HCT116 (cell line): ENCODE results near the gene NLE1. TPM values are rescaled to one million over a fixed set of nuclear protein-coding genes. Genes with fewer than 3 reads are reported as not detected.

Experiments used
- ATAC-seq: fragments of 200-7000 bp; cut with Tn5 transposase; 2 replicates; pipeline ENCODE4 v1.9.1; 2020; ENCODE audit warnings: mild to moderate bottlenecking, moderate library complexity
- BruUV-seq: library from RNA; stranded (reverse); fragments of 400-500 nt; replicated peaks from 2 replicates; lab custom pipeline; 2021; lab: Mats Ljungman, UMichigan
- CTCF ChIA-PET: fragments of 300-600 bp; sonication (Branson Sonifier 250); formaldehyde crosslinking; loops from one replicate; lab custom pipeline; 2021; ENCODE audit warnings: antibody characterized with exemption; lab: Charles Lee
- POLR2A ChIA-PET: fragments of 300-600, 350-600 bp; sonication (Branson Sonifier 250); formaldehyde crosslinking; loops from one replicate; lab custom pipeline; 2021; ENCODE audit warnings: antibody characterized with exemption; lab: Charles Lee
- RAD21 ChIA-PET, 2 experiments: fragments of 300-600 bp; sonication (Branson Sonifier 250); formaldehyde crosslinking; loops; one replicate each; lab custom pipeline; 2023; ENCODE audit warnings: low total read pairs in 2 of 2; ENCODE audit not compliant: uncharacterized antibody in 2 of 2, unreplicated experiment in 2 of 2, low non-redundant PET in 1 of 2; lab: Charles Lee
- DNase-seq: peaks from one replicate; pipeline ENCODE4 v3.0.0-alpha.2; 2010; ENCODE audit warnings: low read depth, low spot score
- H2AFZ ChIP-seq: fragments of 200-600 bp; shearing (Covaris generic), sonication (generic); 2 replicates; pipeline ENCODE4 v1.6.1; 2017; ENCODE audit warnings: low read depth, mixed run types, mixed read lengths, antibody characterized with exemption, low read length; ENCODE audit not compliant: poor library complexity, severe bottlenecking
- H3K27ac ChIP-seq: 2 replicates; pipeline ENCODE4 v1.5.1; 2012; ENCODE audit warnings: low read depth, low read length
- H3K27me3 ChIP-seq: fragments of 200-600 bp; sonication (generic); 2 replicates; pipeline ENCODE4 v1.6.1; 2016; ENCODE audit warnings: mixed run types, low read length, mixed read lengths; ENCODE audit not compliant: insufficient read depth
- H3K36me3 ChIP-seq, 2 experiments: fragments of 200-500 bp in 1 of 2; fragments of 200-600 bp in 1 of 2; sonication (Bioruptor generic) in 1 of 2; sonication (generic) in 1 of 2; 2 replicates each; pipeline versions ENCODE4 v1.5.1 to v1.6.1; 2014 to 2016; ENCODE audit warnings: low read length in 2 of 2, inconsistent platforms in 1 of 2, mixed read lengths in 1 of 2, mixed run types in 1 of 2; ENCODE audit not compliant: insufficient read depth in 2 of 2, control insufficient read depth in 1 of 2
- H3K4me1 ChIP-seq, 2 experiments: fragments of 200-600 bp in 1 of 2; sonication (generic) in 1 of 2; 2 replicates each; pipeline versions ENCODE4 v1.5.1 to v1.6.1; 2012 to 2017; ENCODE audit warnings: low read length in 2 of 2, inconsistent platforms in 1 of 2, mild to moderate bottlenecking in 1 of 2, mixed read lengths in 1 of 2, mixed run types in 1 of 2, moderate library complexity in 1 of 2; ENCODE audit not compliant: insufficient read depth in 2 of 2, control insufficient read depth in 1 of 2
- H3K4me2 ChIP-seq: fragments of 200-600 bp; sonication (generic); 2 replicates; pipeline ENCODE4 v1.6.1; 2017; ENCODE audit warnings: mixed run types, low read length, mixed read lengths
- H3K4me3 ChIP-seq, 2 experiments: fragments of 200-600 bp in 1 of 2; sonication (generic) in 1 of 2; replicated peaks in 1 of 2; 2 replicates each; pipeline ENCODE4 v1.5.1; 2011 to 2016; ENCODE audit warnings: low read length in 2 of 2, control low read depth in 1 of 2, low read depth in 1 of 2, mild to moderate bottlenecking in 1 of 2, mixed read lengths in 1 of 2, mixed run types in 1 of 2
- H3K79me2 ChIP-seq: fragments of 200-600 bp; sonication (generic); 2 replicates; pipeline ENCODE4 v1.6.1; 2017; ENCODE audit warnings: mild to moderate bottlenecking, mixed run types, low read length, moderate library complexity, mixed read lengths; ENCODE audit not compliant: insufficient read depth
- H3K9ac ChIP-seq: fragments of 200-600 bp; sonication (generic); 2 replicates; pipeline ENCODE4 v1.6.1; 2016; ENCODE audit warnings: low read length, mixed read lengths
- H3K9me2 ChIP-seq: fragments of 200-600 bp; sonication (generic), shearing (Covaris generic); 2 replicates; pipeline ENCODE4 v1.6.1; 2017; ENCODE audit warnings: mixed run types, mild to moderate bottlenecking, moderate library complexity; ENCODE audit not compliant: insufficient read depth
- H3K9me3 ChIP-seq, 2 experiments: fragments of 200-500 bp in 1 of 2; fragments of 200-600 bp in 1 of 2; sonication (Bioruptor generic) in 1 of 2; sonication (generic) in 1 of 2; 2 replicates each; pipeline ENCODE4 v1.6.1; 2014 to 2017; ENCODE audit warnings: low read length in 2 of 2, mixed read lengths in 2 of 2, inconsistent platforms in 1 of 2, low read depth in 1 of 2, mild to moderate bottlenecking in 1 of 2, mixed run types in 1 of 2, moderate library complexity in 1 of 2; ENCODE audit not compliant: control insufficient read depth in 1 of 2, insufficient read depth in 1 of 2
- H4K20me1 ChIP-seq: fragments of 200-600 bp; sonication (generic), shearing (Covaris generic); 2 replicates; pipeline ENCODE4 v1.6.1; 2017; ENCODE audit warnings: mixed run types, mild to moderate bottlenecking, moderate library complexity; ENCODE audit not compliant: insufficient read depth
- ATF3 ChIP-seq: IDR thresholded peaks from 2 replicates; pipeline ENCODE4 v1.6.1; 2012
- CBX3 ChIP-seq: IDR thresholded peaks from 2 replicates; pipeline ENCODE4 v1.6.1; 2012; ENCODE audit warnings: low read depth
- CEBPB ChIP-seq: IDR thresholded peaks from 2 replicates; pipeline ENCODE4 v1.6.1; 2012; ENCODE audit warnings: low read depth
- EGR1 ChIP-seq: IDR thresholded peaks from 2 replicates; pipeline ENCODE4 v1.6.1; 2012; ENCODE audit warnings: low read depth
- ELF1 ChIP-seq: IDR thresholded peaks from 2 replicates; pipeline ENCODE4 v1.6.1; 2012; ENCODE audit warnings: low read depth, borderline replicate concordance
- EZH2phosphoT487 ChIP-seq: fragments of 200-600 bp; IDR thresholded peaks from 2 replicates; pipeline ENCODE4 v1.6.1; 2018; ENCODE audit warnings: antibody characterized with exemption, borderline replicate concordance
- FOSL1 ChIP-seq: IDR thresholded peaks from 2 replicates; pipeline ENCODE4 v1.6.1; 2012; ENCODE audit warnings: low read depth
- JUND ChIP-seq: IDR thresholded peaks from 2 replicates; pipeline ENCODE4 v1.6.1; 2012
- MAX ChIP-seq: IDR thresholded peaks from 2 replicates; pipeline ENCODE4 v1.6.1; 2012
- POLR2A ChIP-seq: IDR thresholded peaks from 2 replicates; pipeline ENCODE4 v1.7.0; 2011; ENCODE audit warnings: borderline replicate concordance; ENCODE audit not compliant: insufficient read depth, insufficient read length; ENCODE audit errors: extremely low read depth
- POLR2AphosphoS5 ChIP-seq: IDR thresholded peaks from 2 replicates; pipeline ENCODE4 v1.6.1; 2011; ENCODE audit warnings: mild to moderate bottlenecking, low read depth, low read length, moderate library complexity
- SP1 ChIP-seq: IDR thresholded peaks from 2 replicates; pipeline ENCODE4 v1.6.1; 2012; ENCODE audit warnings: low read depth
- SRF ChIP-seq: IDR thresholded peaks from 2 replicates; pipeline ENCODE4 v1.6.1; 2012; ENCODE audit warnings: low read depth
- TCF7L2 ChIP-seq: IDR thresholded peaks from 2 replicates; pipeline ENCODE4 v1.7.0; 2011; ENCODE audit warnings: borderline replicate concordance, inconsistent platforms; ENCODE audit not compliant: insufficient read depth, insufficient read length; ENCODE audit errors: extremely low read depth
- ZBTB33 ChIP-seq: IDR thresholded peaks from 2 replicates; pipeline ENCODE4 v1.6.1; 2011; ENCODE audit warnings: mild to moderate bottlenecking, low read length, moderate library complexity; ENCODE audit not compliant: insufficient replicate concordance; ENCODE audit errors: extremely low read depth
- ZFX ChIP-seq: fragments of 450-650 bp; IDR thresholded peaks from 2 replicates; pipeline ENCODE4 v1.6.1; 2017
- ZNF274 ChIP-seq: fragments of 200-500 bp; sonication (Bioruptor generic); IDR thresholded peaks from 2 replicates; pipeline ENCODE4 v1.6.1; 2014; ENCODE audit warnings: mild to moderate bottlenecking, low read depth, low read length, inconsistent platforms
- intact Hi-C: fragments of 100-400 bp; cut with micrococcal nuclease; formaldehyde crosslinking; loops from 2 replicates; pipeline ENCODE4 v1.10.0; 2022
- total RNA-seq: library from RNA; stranded (reverse); gene quantifications from one replicate; pipeline ENCODE4 v1.2.1, GENCODE V29; 2021; ENCODE audit not compliant: unreplicated experiment

NLE1 gene
- total RNA-seq, 1 experiment from 2014 or later = 55.5 TPM

- POLR2A ChIA-PET = no interaction called here
Observed at GRCh38 chr17:35095741-35096140, 46.4 kb downstream of the NLE1 start.

More at GRCh38 chr17:35095741-35096140, 46.4 kb downstream of the NLE1 start:
- intact Hi-C loops = no loop called here
- ATAC-seq = no peak
- Histone ChIP-seq H3K4me3 (no peak overlapping the region), H3K27ac (peak overlapping the region; percentile 51; the same call in 1 of the 2 replicates), H3K9me3 (no peaks in the 10 kb centered on the region), H3K4me1 (peaks cover 16 to 19% of the 10 kb centered on the region in 2 experiments), H3K27me3 (no peaks in the 10 kb centered on the region), H3K9me2 (no peaks in the 10 kb centered on the region), H3K36me3 (peaks cover 4 to 9% of the 10 kb centered on the region in 2 experiments), H3K4me2 (peak overlapping the region; percentile 63), H2AFZ (no peak overlapping the region), H3K79me2 (no peaks in the 10 kb centered on the region), H4K20me1 (no peaks in the 10 kb centered on the region), H3K9ac (0 out of 2 replicates have a peak overlapping the region, but pooled peaks have one; percentile 59)
- DNase-seq = no peak
- TF ChIP-seq EZH2phosphoT487 (no peak), POLR2A (no peak), MAX (no peak), ZNF274 (no peak), ELF1 (no peak), POLR2AphosphoS5 (no peak), EGR1 (no peak), FOSL1 (no peak), JUND (no peak), SRF (no peak), CEBPB (no peak), ZFX (no peak), ATF3 (no peak), ZBTB33 (no peak), SP1 (no peak), CBX3 (no peak), TCF7L2 (no peak)
- ChIA-PET RAD21 (no interaction called here), CTCF (no interaction called here)
- BruUV-seq = no TSS peak
